ENCODE measurements around the gene DISC1. TPM values are rescaled to one million over a fixed set of nuclear protein-coding genes. Genes with fewer than 3 reads are reported as not detected.

The DISC1 gene
- total and polyA plus RNA-seq, 2 donors (not counting 1 experiment from before 2014, with no cell fraction given), result 2.0 to 4.3 TPM

- Histone ChIP-seq H4K20me1 (ENCODE audit: control insufficient read depth, extremely low read depth, insufficient read depth, low read length) (no peaks in the 10 kb centered on the region), H2AFZ (ENCODE audit: low read length) (no peak overlapping the region), H3K4me2 (ENCODE audit: extremely low read depth, insufficient read depth, low read length) (no peak overlapping the region), H3K4me3 (replicated peaks in 1 of 4; ENCODE audit: control extremely low read depth in 1 of 4, insufficient read depth in 1 of 4, low read depth in 3 of 4, low read length in 4 of 4) (no peak overlapping the region), H3K9me3 (ENCODE audit: control insufficient read depth, insufficient read depth, low read depth, low read length) (no peaks in the 10 kb centered on the region), H3K36me3 (ENCODE audit: control insufficient read depth, insufficient read depth, low read length) (no peaks in the 10 kb centered on the region), H3K27ac (ENCODE audit: insufficient read depth, low read length) (no peak overlapping the region), H3K79me2 (ENCODE audit: control insufficient read depth, insufficient read depth, low read length) (no peaks in the 10 kb centered on the region), H3K9ac (ENCODE audit: insufficient read depth, low read length) (no peak overlapping the region), H3K27me3 (ENCODE audit: control insufficient read depth, insufficient read depth, low read length) (no peaks in the 10 kb centered on the region), H3K4me1 (ENCODE audit: control insufficient read depth, extremely low read depth, insufficient read depth, low read length) (no peaks in the 10 kb centered on the region)
- peak in 1 of 2 donors; percentile 65 for DNase-seq (ENCODE audit: low read depth in 2 of 2)
- TF ChIP-seq CTCF (conservative IDR thresholded peaks at IDR 0.05 in 1 of 2, IDR thresholded peaks at IDR 0.05 in 1 of 2; ENCODE audit: low read depth in 1 of 2, low read length in 2 of 2) (no peak), EZH2 (IDR thresholded peaks at IDR 0.05; ENCODE audit: low read length, missing control alignments) (no peak)
Measured at GRCh38 chr1:231973830-231974229, 347.2 kb downstream of the DISC1 start.

DNA sequence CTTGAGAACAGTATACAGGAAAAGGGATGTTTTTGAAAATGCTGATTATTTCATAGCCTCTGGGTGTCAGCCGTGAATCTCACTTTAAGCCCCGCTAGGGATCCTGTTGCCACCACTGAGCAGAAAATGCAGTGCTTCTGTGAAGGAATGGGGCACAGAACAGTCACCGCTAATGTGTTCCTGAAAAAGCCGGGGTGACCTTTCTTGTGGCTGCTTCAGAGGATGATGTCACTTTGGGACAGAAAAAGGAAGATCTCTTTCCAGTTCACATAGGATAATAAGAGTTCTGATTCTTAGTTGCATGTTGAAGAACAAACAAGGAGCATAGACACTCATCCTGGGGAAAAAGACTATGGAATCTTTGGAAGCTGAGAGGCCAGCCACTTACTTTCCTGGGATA lies 349.6 kb downstream of the DISC1 start:
- Histone ChIP-seq H3K4me2 (ENCODE audit: extremely low read depth, insufficient read depth, low read length) (no peak overlapping the region), H3K36me3 (ENCODE audit: control insufficient read depth, insufficient read depth, low read length) (no peaks in the 10 kb centered on the region), H3K9me3 (ENCODE audit: control insufficient read depth, insufficient read depth, low read depth, low read length) (no peaks in the 10 kb centered on the region), H3K4me1 (ENCODE audit: control insufficient read depth, extremely low read depth, insufficient read depth, low read length) (no peaks in the 10 kb centered on the region), H2AFZ (ENCODE audit: low read length) (no peak overlapping the region), H3K27ac (ENCODE audit: insufficient read depth, low read length) (no peak overlapping the region), H3K9ac (ENCODE audit: insufficient read depth, low read length) (no peak overlapping the region), H4K20me1 (ENCODE audit: control insufficient read depth, extremely low read depth, insufficient read depth, low read length) (no peaks in the 10 kb centered on the region), H3K27me3 (ENCODE audit: control insufficient read depth, insufficient read depth, low read length) (no peaks in the 10 kb centered on the region), H3K79me2 (ENCODE audit: control insufficient read depth, insufficient read depth, low read length) (no peaks in the 10 kb centered on the region), H3K4me3 (replicated peaks in 1 of 4; ENCODE audit: control extremely low read depth in 1 of 4, insufficient read depth in 1 of 4, low read depth in 3 of 4, low read length in 4 of 4) (no peak overlapping the region)
- DNase-seq (ENCODE audit: low read depth in 2 of 2), result no peak
- no peak for TF ChIP-seq EZH2 (IDR thresholded peaks at IDR 0.05; ENCODE audit: low read length, missing control alignments)

GRCh38 chr1:231981675-231982074 lies 355.1 kb downstream of the DISC1 start:
- Histone ChIP-seq H3K4me1 (ENCODE audit: control insufficient read depth, extremely low read depth, insufficient read depth, low read length) (no peaks in the 10 kb centered on the region), H3K4me2 (ENCODE audit: extremely low read depth, insufficient read depth, low read length) (no peak overlapping the region), H2AFZ (ENCODE audit: low read length) (no peak overlapping the region), H3K4me3 (replicated peaks in 1 of 4; ENCODE audit: control extremely low read depth in 1 of 4, insufficient read depth in 1 of 4, low read depth in 3 of 4, low read length in 4 of 4) (no peak overlapping the region), H3K36me3 (ENCODE audit: control insufficient read depth, insufficient read depth, low read length) (no peaks in the 10 kb centered on the region), H4K20me1 (ENCODE audit: control insufficient read depth, extremely low read depth, insufficient read depth, low read length) (no peaks in the 10 kb centered on the region), H3K27ac (ENCODE audit: insufficient read depth, low read length) (no peak overlapping the region), H3K79me2 (ENCODE audit: control insufficient read depth, insufficient read depth, low read length) (no peaks in the 10 kb centered on the region), H3K27me3 (ENCODE audit: control insufficient read depth, insufficient read depth, low read length) (no peaks in the 10 kb centered on the region), H3K9ac (ENCODE audit: insufficient read depth, low read length) (no peak overlapping the region), H3K9me3 (ENCODE audit: control insufficient read depth, insufficient read depth, low read depth, low read length) (no peaks in the 10 kb centered on the region)
- DNase-seq (ENCODE audit: low read depth in 2 of 2), result no peak
- TF ChIP-seq CTCF (conservative IDR thresholded peaks at IDR 0.05 in 1 of 2, IDR thresholded peaks at IDR 0.05 in 1 of 2; ENCODE audit: low read depth in 1 of 2, low read length in 2 of 2), result no peak
- TF ChIP-seq EZH2 (IDR thresholded peaks at IDR 0.05; ENCODE audit: low read length, missing control alignments), result no peak

All from fibroblast of lung (primary cell).